ENCODE data around the gene STRAP.
"Not testable (repeated sequence)": the region's sequence is repeated elsewhere in the genome, so short reads cannot be mapped to it uniquely, and the experiment has no call there.

GRCh38 chr12:15874556-15875145 lies 7.5 kb upstream of the STRAP start:
- TF ChIP-seq CTCF, POLR2A, EP300 (IDR thresholded peaks at IDR 0.05): not testable (repeated sequence)
